HUES6 (cell line): ENCODE results near the gene NDUFA3.

Experiments used
- H3K27ac ChIP-seq: 2 replicates; pipeline ENCODE4 v1.7.0; 2013; ENCODE audit warnings: low read depth, mild to moderate bottlenecking, low read length, inconsistent platforms
- H3K27me3 ChIP-seq: 2 replicates; pipeline ENCODE4 v1.6.1; 2013; ENCODE audit warnings: low read length; ENCODE audit not compliant: control insufficient read depth, insufficient read depth
- H3K36me3 ChIP-seq: 2 replicates; pipeline ENCODE4 v1.6.1; 2013; ENCODE audit warnings: low read length; ENCODE audit not compliant: control insufficient read depth, insufficient read depth
- H3K4me1 ChIP-seq: 2 replicates; pipeline ENCODE4 v1.6.1; 2013; ENCODE audit warnings: low read length; ENCODE audit not compliant: control insufficient read depth, insufficient read depth
- H3K4me3 ChIP-seq: 2 replicates; pipeline ENCODE4 v1.5.1; 2013; ENCODE audit warnings: low read depth, low read length
- H3K9ac ChIP-seq: one replicate; pipeline ENCODE4 v1.6.1; 2013; ENCODE audit warnings: mild to moderate bottlenecking, low read length
- H3K9me3 ChIP-seq: 2 replicates; pipeline ENCODE4 v1.6.1; 2013; ENCODE audit warnings: low read depth, low read length; ENCODE audit not compliant: control insufficient read depth, insufficient read depth

NDUFA3 gene

DNA sequence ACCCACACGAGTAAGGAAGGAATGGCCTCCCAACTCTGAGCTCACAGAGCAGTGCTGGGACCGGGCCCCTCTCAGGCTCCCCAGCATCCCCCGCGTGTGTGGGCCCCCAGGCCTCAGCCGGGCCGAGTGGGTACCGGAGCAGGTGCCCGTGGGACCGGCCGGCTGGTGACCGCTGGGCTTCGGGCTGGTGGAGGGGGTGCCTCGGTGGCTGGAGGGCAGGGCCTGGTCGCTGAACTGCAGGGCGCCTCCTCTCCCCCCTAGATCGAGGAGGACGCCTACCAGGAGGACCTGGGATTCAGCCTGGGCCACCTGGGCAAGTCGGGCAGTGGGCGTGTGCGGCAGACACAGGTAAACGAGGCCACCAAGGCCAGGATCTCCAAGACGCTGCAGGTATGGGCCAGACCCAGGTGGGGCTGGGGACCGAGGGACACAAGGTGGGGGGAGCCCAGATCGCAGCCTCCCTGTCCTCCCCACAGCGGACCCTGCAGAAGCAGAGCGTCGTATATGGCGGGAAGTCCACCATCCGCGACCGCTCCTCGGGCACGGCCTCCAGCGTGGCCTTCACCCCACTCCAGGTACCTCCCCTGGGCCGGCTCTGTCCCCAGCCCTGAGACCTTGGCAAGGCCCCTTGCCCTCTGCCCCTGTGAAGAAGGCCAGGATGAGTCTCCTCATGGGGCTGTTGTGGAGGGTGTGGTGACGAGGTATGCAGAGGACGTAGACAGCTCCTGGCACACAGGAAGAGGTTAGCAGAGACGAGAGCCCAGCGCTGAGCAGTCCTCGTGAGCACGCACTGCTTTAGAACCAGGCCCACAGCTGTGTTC is 26.4 kb downstream of the NDUFA3 start:
- H3K27me3 ChIP-seq: no peaks in the 10 kb centered on the region
- no peaks in the 10 kb centered on the region for H3K4me1 ChIP-seq
- peaks cover 79% of the 10 kb centered on the region for H3K36me3 ChIP-seq
- H3K9me3 ChIP-seq: no peaks in the 10 kb centered on the region
- H3K27ac ChIP-seq: no peak overlapping the region
- no peak overlapping the region for H3K9ac ChIP-seq
- no peak overlapping the region for H3K4me3 ChIP-seq

DNA sequence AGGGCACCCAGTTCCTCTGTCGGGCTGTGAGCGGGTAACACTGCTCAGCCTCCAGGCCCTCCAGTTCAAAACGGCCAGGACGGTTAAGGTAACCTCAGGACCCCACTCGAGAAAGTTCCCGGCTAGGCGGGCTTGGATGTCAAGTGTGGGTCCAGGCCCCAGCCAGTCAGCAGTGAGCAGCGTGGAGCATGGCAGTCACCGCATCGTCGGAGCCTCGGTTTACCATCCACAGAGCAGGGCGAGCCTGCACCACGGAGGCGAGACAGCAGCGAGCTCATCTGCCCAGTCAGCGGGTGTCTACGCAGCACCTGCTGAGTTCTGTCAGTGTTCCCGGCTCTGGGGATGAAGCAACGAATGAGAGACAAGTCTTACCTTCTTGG is 27.0 kb downstream of the NDUFA3 start:
- Histone ChIP-seq H3K9me3 (no peaks in the 10 kb centered on the region), H3K36me3 (peaks cover 73% of the 10 kb centered on the region)

GRCh38 chr19:54133312-54133956 is 30.8 kb downstream of the NDUFA3 start:
- no peak overlapping the region for H3K27ac ChIP-seq
- no peaks in the 10 kb centered on the region for H3K27me3 ChIP-seq
- peaks cover 37% of the 10 kb centered on the region for H3K36me3 ChIP-seq
- no peak overlapping the region for H3K9ac ChIP-seq
- 0 out of 2 replicates have a peak, but pooled peaks cover 5% of the 10 kb centered on the region for H3K4me1 ChIP-seq
- no peaks in the 10 kb centered on the region for H3K9me3 ChIP-seq
- no peak overlapping the region for H3K4me3 ChIP-seq

More for the DNA sequence above, 27.0 kb downstream of the NDUFA3 start:
- H3K9ac ChIP-seq: no peak overlapping the region
- H3K4me3 ChIP-seq: no peak overlapping the region
- no peaks in the 10 kb centered on the region for H3K27me3 ChIP-seq
- no peaks in the 10 kb centered on the region for H3K4me1 ChIP-seq
- no peak overlapping the region for H3K27ac ChIP-seq

- Histone ChIP-seq H3K4me1 (0 out of 2 replicates have a peak, but pooled peaks cover 6% of the 10 kb centered on the region), H3K4me3 (no peak overlapping the region), H3K36me3 (peaks cover 35% of the 10 kb centered on the region), H3K9ac (no peak overlapping the region), H3K9me3 (no peaks in the 10 kb centered on the region), H3K27me3 (no peaks in the 10 kb centered on the region), H3K27ac (no peak overlapping the region)
Observed at GRCh38 chr19:54133957-54134590, 31.4 kb downstream of the NDUFA3 start.

GRCh38 chr19:54136086-54136863 is 33.6 kb downstream of the NDUFA3 start:
- Histone ChIP-seq H3K9me3 (no peaks in the 10 kb centered on the region), H3K27ac (no peak overlapping the region; the same call in 1 of the 2 replicates), H3K4me1 (peaks cover 9% of the 10 kb centered on the region; the same call in 1 of the 2 replicates), H3K27me3 (no peaks in the 10 kb centered on the region), H3K36me3 (peaks cover 39% of the 10 kb centered on the region), H3K4me3 (peak overlapping the region; percentile 66), H3K9ac (peak overlapping the region; percentile 48)

- no peak overlapping the region; the same call in 1 of the 2 replicates for H3K27ac ChIP-seq
- peak overlapping the region; percentile 93 for H3K9ac ChIP-seq
- H3K9me3 ChIP-seq: no peaks in the 10 kb centered on the region
- no peaks in the 10 kb centered on the region for H3K27me3 ChIP-seq
- H3K36me3 ChIP-seq: peaks cover 39% of the 10 kb centered on the region
- H3K4me1 ChIP-seq: peaks cover 9% of the 10 kb centered on the region; the same call in 1 of the 2 replicates
- H3K4me3 ChIP-seq: peak overlapping the region; percentile 71
Observed at GRCh38 chr19:54136864-54137698, 34.4 kb downstream of the NDUFA3 start.

DNA sequence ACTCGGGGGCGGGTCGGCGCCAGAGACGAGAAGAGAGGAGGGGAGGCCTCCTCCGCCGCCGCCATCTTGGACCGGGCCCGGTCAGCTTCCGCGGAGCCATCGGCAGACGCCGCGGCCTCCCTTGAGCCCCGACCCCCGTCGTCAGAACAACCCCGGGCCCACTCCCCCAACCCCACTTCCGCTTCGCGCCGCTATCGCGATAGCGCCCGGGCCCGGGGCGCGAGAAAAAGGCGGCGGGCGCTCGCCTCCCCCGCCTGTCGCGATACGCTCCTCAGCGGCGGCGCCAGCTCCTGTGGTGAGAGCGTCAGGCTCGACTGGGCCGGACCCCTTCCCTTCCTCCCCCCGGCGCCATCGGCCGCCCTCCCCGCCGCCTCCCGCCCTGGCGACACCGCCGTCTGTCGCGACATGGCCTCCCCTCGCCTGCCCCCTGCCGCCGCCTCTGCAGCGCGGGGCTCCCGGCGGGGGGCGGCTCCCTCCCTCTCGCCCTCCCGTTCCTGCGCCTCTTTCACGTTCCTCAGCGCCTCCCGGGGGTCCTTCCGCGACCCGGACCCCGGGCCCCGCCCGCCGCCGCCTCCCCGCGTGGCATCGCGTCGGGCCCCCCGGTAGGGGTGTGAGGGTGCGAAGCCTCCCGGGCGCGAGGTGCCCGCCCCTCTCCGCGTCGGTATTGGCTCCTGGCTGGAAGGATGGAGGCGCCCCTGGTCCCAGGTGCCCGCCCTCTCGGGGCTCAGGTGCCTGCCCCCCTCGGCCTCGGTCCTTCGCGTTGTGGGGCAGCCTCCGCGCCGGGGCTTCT is 35.2 kb downstream of the NDUFA3 start, which contains the start of gene CNOT3:
Gene CNOT3 (plus strand): TSS at position 64 of the 790 bp plus-strand sequence. CDS start 5,217 bp downstream, outside the sequence.
- H3K4me3 ChIP-seq: peak within 1 kb of the TSS; percentile 71
- peak within 1 kb of the TSS; percentile 99 for H3K27ac ChIP-seq
- peaks cover 9% of the 10 kb centered on the region; the same call in 1 of the 2 replicates for H3K4me1 ChIP-seq
- no peaks in the 10 kb centered on the region for H3K9me3 ChIP-seq
- H3K36me3 ChIP-seq: peaks cover 46% of the 10 kb centered on the region
- no peaks in the 10 kb centered on the region for H3K27me3 ChIP-seq
- peak within 1 kb of the TSS; percentile 93 for H3K9ac ChIP-seq

- H3K9me3 ChIP-seq: no peaks in the 10 kb centered on the region
- peak overlapping the region; percentile 71 for H3K4me3 ChIP-seq
- peak overlapping the region; percentile 93 for H3K9ac ChIP-seq
- H3K4me1 ChIP-seq: peaks cover 9% of the 10 kb centered on the region; the same call in 1 of the 2 replicates
- H3K27ac ChIP-seq: no peak overlapping the region; the same call in 1 of the 2 replicates
- H3K36me3 ChIP-seq: peaks cover 50% of the 10 kb centered on the region
- H3K27me3 ChIP-seq: no peaks in the 10 kb centered on the region
Observed at GRCh38 chr19:54138489-54139256, 36.0 kb downstream of the NDUFA3 start.

GRCh38 chr19:54141356-54141755 is 38.7 kb downstream of the NDUFA3 start:
- Histone ChIP-seq H3K27ac (no peak overlapping the region), H3K4me1 (peaks cover 4% of the 10 kb centered on the region; the same call in 1 of the 2 replicates), H3K9me3 (no peaks in the 10 kb centered on the region), H3K4me3 (no peak overlapping the region), H3K9ac (no peak overlapping the region), H3K27me3 (no peaks in the 10 kb centered on the region), H3K36me3 (peaks cover 76% of the 10 kb centered on the region)
